ENCODE measurements around the gene TBC1D23. TPM values are rescaled to one million over a fixed set of nuclear protein-coding genes. Genes with fewer than 3 reads are reported as not detected.
"Not testable (repeated sequence)": the region's sequence is repeated elsewhere in the genome, so short reads cannot be mapped to it uniquely, and the experiment has no call there.

Gene TBC1D23
- total RNA-seq, 1 donor from 2014 or later = 26.8 TPM

DNA sequence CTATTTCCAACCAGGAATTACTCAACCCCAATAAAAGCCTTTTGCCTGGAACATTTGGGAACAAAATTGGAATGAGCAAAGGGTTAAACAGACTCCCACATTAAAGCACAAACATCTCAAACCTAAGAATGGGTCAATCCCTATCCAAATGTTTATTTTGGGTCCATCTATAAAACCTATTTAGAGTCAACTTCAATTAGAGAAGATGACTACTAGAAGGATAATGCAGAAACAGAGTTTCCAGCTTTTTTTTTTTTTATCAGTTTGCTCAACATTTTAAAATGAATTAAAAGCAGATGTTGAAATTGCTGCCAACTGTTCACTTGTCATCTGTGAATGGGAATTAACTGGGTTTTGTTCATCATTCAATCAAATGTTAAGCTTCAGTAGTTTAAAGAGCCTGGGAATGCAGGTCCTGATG, 4.1 kb upstream of the TBC1D23 start:
- DNase-seq (ENCODE audit: low read depth in 2 of 2) = no peak

GRCh38 chr3:100257586-100257985, 3.2 kb upstream of the TBC1D23 start:
- no peak for DNase-seq (ENCODE audit: low read depth in 2 of 2)

GRCh38 chr3:100260081-100260684, 609 bp upstream of the TBC1D23 start:
- peak; percentile 37 to 59 for DNase-seq (ENCODE audit: low read depth in 2 of 2)

DNA sequence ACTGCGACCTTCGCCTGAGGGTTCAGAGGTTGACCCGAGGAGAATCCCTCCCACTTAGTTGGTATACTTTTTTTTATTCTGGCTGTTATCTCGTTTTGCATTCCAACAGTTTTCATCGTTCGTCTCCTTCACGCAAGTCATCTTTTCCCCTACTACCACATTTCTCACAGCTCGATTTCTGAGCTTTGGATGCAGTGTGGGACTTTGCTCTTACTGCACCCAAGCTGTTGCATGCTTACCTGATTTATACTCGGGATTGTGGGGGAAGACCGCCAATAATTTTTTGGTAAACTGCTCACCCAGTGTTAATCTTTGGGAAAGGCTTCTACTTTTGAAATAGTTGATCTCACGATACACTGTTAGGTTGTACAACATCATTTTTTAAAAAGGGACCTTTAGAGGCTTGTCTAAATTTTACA, 702 bp downstream of the TBC1D23 start:
- DNase-seq (ENCODE audit: low read depth in 2 of 2) = peak in 1 of 2 donors; percentile 37

DNA sequence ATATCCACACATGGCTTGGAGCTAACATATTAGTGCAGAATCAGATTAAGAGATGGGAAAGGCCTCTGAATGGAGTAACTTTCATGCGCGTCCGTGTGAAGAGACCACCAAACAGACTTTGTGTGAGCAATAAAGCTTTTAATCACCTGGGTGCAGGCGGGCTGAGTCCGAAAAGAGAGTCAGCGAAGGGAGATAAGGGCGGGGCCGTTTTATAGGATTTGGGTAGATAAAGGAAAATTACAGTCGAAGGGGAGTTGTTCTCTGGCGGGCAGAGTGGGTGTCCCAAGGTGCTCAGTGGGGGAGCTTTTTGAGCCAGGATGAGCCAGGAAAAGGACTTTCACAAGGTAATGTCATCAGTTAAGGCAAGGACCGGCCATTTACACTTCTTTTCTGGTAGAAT, 2.1 kb downstream of the TBC1D23 start:
- not testable (repeated sequence) for DNase-seq (ENCODE audit: low read depth in 2 of 2)

GRCh38 chr3:100263583-100263982, 2.8 kb downstream of the TBC1D23 start:
- DNase-seq (ENCODE audit: low read depth in 2 of 2) = no peak

DNA sequence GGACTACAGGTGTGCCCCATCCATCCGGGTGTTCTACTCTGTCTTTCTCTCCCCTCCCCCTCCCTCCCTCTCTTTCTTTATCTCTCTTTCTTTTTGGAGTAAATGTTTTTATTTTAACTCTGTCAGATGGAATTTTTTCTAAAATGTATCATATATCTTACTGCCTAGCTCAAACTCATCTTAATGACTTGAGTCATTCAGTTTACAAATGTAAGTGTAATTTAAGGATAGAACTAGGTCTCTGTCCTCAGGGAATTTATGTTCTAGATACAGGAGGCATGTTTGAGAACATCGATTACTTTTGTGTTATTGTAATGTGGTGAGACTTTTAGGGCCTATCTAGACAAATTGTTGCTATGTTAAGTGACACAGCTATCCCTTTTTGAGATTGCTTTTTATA, 3.5 kb downstream of the TBC1D23 start:
- no peak for DNase-seq (ENCODE audit: low read depth in 2 of 2)

- no peak for DNase-seq (ENCODE audit: low read depth in 2 of 2)
Measured at GRCh38 chr3:100265016-100265415, 4.2 kb downstream of the TBC1D23 start.

- DNase-seq (ENCODE audit: low read depth in 2 of 2) = no peak
Measured at GRCh38 chr3:100266531-100266930, 5.7 kb downstream of the TBC1D23 start.

GRCh38 chr3:100268156-100268555, 7.4 kb downstream of the TBC1D23 start:
- DNase-seq (ENCODE audit: low read depth in 2 of 2) = no peak

- DNase-seq (ENCODE audit: low read depth in 2 of 2) = no peak
Measured at GRCh38 chr3:100269001-100269400, 8.2 kb downstream of the TBC1D23 start.

- peak in 1 of 2 donors; percentile 72 for DNase-seq (ENCODE audit: low read depth in 2 of 2)
Measured at GRCh38 chr3:100269410-100270214, 8.8 kb downstream of the TBC1D23 start.

- DNase-seq (ENCODE audit: low read depth in 2 of 2) = no peak
Measured at GRCh38 chr3:100270215-100270583, 9.4 kb downstream of the TBC1D23 start.

DNA sequence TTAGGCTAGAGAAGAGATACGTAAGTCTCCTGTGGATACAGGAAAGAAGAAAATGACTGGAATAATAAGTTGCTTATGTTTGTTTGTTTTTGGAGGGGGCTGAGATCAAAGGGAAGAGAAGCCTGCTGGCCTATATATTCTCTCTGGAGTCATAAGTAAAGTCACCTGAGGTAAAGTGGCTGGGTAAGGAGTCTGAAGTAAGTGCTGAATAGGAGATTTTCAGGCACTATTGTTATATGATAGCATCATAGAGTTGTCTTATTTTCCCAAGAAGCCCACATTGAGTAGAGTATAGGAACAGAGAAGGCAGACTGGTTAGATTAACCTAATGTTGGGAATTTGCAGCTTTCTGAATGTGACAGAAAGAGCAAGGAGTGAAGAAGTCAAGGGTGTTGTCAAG, 10.7 kb downstream of the TBC1D23 start:
- DNase-seq (ENCODE audit: low read depth in 2 of 2) = no peak

GRCh38 chr3:100272797-100273611, 12.2 kb downstream of the TBC1D23 start:
- DNase-seq (ENCODE audit: low read depth in 2 of 2) = not testable (repeated sequence)

DNA sequence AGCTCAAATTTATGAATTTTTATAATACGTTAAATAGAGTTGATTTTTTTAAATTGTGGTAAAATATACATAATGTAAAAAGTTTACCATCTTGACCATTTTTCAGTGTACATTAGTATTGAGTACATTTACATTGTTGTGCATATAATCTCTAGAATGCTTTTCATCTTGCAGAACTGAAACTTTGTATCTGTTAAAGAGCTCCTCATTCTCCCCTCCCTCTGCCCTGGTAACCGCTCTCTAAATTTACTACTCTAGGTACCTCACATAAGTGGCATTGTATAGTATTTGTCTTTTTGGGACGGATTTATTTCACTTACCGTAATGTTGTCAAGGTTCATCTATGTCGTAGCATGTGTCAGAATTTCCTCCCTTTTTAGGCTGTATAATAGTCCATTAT, 13.6 kb downstream of the TBC1D23 start:
- DNase-seq (ENCODE audit: low read depth in 2 of 2) = no peak

DNA sequence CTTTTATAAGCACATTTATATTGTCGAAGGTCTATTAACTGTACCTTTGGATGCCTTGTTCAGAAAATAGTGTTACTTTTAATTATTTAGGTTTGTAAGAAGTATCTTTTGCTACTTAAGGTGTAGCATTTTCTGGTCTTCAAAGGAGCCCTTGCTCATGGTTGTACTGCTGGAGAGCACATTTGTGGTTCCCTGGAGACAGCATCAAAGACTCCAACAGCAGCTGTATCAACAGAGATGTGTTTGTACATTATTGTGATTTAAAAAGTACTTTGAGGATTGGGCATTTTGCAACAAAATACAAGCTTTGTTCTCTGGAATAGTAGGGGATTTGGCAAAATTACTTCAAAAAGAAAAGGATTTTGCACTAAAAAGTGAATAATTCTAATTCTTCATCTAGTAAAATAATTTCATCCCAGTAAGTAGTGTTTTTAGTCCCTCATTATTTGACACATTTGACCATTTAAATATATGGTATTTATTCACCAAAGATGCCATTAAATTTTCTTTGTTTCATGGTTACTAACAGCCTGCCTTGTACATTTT, 16.5 kb downstream of the TBC1D23 start:
- no peak for DNase-seq (ENCODE audit: low read depth in 2 of 2)

- DNase-seq (ENCODE audit: low read depth in 2 of 2) = no peak
Measured at GRCh38 chr3:100278910-100279309, 18.1 kb downstream of the TBC1D23 start.

- no peak for DNase-seq (ENCODE audit: low read depth in 2 of 2)
Measured at GRCh38 chr3:100288288-100288894, 27.6 kb downstream of the TBC1D23 start.

GRCh38 chr3:100289339-100289738, 28.5 kb downstream of the TBC1D23 start:
- DNase-seq (ENCODE audit: low read depth in 2 of 2) = peak; percentile 65 to 70

DNA sequence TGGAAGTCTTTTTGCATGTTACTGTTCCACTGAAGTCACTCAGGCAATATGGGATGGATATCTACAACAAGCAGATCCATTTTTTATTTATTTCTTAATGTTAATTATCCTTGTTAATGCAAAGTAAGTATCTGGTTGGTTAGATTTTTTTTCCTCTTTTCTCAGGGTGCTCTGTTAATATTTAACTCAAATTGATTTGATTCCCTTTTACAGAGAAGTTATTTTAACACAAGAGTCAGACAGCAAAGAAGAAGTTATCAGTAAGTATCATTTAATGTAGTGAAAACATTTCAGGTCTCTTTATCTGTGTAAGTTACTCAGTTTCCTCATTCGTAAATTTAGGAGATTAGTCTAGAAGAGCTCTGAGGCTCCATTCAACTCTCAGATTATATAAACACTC, 34.3 kb downstream of the TBC1D23 start:
- DNase-seq (ENCODE audit: low read depth in 2 of 2) = no peak

GRCh38 chr3:100297784-100298183, 37.0 kb downstream of the TBC1D23 start:
- DNase-seq (ENCODE audit: low read depth in 2 of 2) = peak in 1 of 2 donors; percentile 53

Measured in lung microvascular endothelial cell (primary cell).